Eye (tissue), 1 donor: ENCODE data around the gene AK2.
"Not testable (repeated sequence)": the region's sequence is repeated elsewhere in the genome, so short reads cannot be mapped to it uniquely, and the experiment has no call there.

Experiments used
- DNase-seq: peaks from one replicate; pipeline ENCODE4 v3.0.0-alpha.2; 2015

AK2 gene

DNA sequence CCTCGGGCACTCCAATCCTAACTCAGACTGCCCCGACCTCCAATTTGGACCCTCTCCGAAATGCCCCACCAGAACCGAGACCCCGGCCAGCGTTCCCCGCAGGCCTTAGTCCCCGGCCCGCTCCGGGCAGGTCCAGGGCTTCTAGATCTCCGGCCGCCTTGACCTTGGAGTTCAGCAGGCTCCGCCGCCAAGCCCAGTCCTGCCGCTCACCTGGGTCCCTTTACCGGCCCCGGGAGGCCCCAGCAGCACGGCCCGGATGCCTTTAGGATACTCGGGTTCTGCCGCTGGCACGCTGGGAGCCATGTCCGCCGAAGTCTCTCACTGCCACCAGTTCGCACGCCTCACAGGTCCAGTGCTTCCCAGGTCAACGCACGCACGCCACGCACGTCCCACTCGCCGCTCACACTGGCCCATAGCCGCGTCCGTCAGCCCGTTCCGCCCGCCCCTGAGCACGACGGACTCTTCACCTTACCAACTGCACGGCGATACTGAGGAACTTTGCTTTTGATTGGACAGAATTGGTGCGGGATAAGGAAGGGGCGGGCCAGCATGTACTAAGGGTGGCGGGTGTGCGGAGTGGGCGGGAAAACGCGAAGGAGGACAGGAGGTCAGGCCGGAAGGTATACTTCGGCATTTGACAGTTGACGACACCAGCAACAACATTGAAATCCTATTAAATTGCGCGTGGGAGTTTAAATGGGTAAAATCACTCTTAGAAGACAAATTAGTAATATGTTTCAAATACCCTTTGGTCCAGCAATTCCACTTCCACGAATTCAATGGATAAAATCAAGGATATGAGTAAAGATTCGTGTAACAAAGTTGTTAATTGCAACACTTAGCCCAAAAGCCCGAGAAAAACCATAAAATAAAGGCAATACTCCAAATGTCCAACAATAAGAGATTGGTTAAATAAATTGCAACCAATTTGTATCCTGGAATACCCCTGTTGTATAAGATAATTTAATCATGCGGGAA lies at the start of gene AK2:
Gene AK2 (minus strand): TSS at position 358 of the 978 bp plus-strand sequence. CDS start 55 bp downstream, at position 303.
- peak; percentile 98 for DNase-seq

DNA sequence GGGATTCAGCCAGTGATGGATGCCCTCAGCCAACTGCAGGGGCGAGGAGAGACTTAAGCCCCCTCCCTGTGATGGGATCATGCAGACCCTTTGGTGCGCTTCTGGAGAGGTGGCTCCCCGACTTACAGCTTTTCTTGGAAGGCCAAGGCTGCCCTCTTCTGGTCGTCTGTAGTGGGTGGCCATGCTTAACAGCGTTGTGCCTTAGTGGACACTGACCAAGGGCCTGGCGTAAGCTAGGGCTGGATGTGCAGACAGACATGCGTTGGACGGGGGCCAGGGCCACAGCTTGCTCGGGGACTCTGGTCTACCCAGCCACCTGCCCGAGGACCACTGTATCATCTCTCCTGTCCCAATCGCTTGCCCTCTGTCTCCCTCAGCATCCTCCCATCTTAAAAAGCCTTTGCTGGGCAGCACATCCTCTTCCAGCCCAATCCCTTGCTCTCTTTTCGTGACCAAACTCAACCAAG lies 49.7 kb upstream of the AK2 start:
- peak; percentile 90 for DNase-seq

DNA sequence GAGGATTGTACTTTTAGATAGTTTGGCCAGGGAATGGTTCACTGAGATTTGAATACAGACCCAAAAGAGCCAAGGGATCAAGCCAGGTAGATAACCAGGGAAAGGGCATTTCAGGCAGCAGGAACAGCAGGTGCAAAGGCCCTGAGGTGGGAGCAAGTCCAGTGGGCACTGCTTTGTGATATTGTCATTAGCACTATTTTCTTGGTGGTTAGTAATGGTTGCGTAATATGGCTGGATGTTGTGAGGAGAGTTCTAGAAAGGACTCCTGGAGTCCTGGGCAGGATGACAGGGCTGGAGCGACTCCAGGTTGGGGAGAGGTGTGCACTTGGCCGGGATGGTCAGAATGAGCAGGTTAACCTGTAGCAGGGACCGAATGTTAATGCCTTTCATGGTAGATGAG lies 48.6 kb upstream of the AK2 start:
- DNase-seq, result no peak

DNA sequence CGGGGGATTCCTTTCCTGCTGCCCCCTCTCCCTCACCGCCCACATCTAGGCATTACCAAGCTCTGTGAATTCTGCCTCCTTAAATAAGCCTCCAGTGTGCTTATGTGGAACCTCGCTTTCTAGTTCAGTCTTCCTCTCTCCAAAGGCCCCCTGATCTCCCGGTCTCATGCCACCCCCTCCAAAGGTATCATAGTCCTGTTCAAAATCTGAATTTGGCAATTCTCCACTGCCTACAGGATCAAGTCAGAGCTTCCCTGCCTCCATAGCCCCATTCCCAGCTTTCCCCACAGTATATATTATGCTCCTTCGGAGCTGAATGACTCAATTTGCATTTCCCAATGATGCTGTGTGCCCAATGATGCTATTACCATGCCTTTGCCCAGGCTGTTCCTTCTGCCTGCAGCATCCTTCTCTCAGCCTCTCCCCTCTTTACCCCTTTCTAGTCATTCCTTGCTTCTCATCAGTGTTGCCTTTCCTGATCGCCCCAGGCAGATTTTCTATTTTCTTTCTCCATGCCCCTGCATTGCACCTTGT lies 46.0 kb upstream of the AK2 start:
- DNase-seq, result no peak

DNA sequence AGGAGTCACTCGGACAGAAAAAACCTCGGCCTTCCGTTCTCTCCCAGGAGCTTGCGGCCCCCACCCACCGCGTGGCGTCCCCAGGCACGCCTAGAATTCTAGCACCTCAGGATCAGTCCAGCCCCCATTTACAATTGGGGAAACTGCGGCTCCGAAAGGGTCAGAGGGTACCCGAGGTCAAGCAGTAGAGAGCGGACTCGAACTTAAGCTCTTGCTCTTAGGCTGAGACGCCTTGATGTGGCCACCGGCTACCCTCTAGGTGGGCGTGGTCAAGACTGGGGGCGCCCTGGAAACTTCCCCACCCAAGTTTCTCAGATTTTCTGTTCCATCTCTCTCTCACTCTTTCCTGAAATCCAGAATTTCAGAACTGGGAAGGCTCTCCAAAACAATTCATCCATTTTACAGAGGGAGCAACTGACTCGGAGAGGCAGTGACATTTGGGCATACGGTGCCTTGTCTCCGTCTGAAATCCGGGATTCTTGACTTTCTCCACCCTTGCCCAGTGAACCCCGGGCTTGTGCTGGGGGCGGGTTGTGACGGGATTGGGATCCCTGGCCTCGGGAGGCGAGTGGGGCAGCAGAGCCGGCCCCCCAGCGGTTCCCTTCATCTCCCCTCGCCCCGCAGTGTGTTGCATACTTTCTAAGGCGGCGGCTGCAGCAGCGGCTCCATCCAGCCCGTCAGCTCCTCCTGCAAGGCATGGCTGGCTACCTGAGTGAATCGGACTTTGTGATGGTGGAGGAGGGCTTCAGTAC lies 45.0 kb upstream of the AK2 start:
- DNase-seq, result peak; percentile 41

DNA sequence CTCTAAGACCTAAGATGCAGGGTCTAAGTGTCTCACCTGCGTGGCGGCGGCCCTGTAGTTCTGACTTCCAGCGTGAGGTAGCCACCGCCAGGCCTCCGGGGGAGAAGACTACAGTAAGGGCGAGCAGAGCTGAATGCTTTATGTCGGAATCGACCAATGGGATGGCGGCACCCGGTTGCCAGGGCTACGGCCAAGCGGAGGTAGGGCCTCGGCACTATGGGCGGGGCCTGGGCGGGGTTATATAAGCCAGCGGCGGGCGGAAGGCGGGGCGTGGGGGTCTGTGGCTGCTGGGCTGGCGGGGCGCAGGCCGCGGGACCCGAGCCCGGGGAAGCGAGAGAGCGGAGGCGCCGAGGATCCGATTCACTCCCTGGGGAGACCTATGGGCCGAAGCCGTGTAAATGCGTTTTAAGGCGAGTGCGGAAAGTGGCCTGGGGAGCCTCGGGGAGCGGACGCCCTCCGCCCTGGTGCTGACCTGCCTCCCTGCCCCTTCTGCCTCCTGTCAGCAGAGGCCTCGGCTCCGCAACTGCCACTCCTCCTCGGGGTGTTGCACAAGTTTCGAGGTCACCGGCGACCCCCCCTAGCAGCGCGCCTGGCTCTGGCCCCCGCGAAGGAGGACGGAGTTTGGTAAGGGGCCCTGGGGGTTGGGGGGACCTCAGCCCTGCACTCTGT lies 44.3 kb upstream of the AK2 start, which contains the start of gene AZIN2:
Gene AZIN2 (plus strand): TSS at position 269 of the 669 bp plus-strand sequence. CDS start 1,097 bp downstream, outside the sequence.
- peak; percentile 98 for DNase-seq

DNA sequence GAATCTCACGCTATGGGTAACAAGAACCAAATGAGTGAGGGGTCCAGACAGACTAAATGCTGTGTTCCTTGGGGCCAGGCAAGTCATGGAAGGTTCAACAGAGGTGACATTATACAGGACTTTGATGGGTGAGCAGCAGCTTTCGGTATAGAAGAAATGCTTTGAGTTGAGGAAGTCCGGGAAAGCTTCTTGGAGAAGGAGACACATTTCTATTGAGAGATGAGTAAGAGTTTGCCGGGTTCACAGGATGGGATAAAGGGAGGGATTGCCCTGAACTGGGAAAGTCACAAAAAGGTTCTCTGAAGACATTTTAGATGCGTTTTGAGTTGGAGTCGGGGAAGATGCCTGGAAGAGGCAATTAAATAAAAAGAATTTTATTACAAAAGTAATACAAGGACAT lies 43.7 kb upstream of the AK2 start:
- no peak for DNase-seq

DNA sequence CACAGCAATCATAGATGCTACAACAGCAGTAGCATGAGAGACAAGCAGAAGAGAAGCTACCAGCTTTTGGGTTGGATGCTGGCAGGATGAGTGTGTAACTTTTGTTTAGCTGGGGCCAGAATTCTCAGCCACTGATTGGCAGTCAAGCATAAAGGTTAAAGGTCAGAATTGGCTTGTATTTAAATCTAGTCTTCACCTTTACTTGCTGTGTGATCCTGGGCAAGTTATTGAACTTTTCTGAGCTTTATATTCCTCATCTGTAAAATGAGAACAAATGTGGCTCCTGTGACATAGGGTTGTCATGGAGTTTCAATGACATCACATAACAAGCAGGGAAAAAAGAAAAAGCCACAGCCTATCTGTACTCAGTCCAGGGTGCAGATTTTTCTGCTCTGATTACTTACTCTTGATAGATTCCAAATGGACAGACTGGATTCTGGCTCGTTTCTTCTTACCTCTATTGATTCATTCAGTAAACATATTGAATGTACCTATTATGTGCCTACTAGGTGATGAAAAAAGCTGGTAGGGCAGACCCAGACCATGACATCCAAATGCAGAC lies 41.4 kb upstream of the AK2 start:
- DNase-seq, result no peak

DNA sequence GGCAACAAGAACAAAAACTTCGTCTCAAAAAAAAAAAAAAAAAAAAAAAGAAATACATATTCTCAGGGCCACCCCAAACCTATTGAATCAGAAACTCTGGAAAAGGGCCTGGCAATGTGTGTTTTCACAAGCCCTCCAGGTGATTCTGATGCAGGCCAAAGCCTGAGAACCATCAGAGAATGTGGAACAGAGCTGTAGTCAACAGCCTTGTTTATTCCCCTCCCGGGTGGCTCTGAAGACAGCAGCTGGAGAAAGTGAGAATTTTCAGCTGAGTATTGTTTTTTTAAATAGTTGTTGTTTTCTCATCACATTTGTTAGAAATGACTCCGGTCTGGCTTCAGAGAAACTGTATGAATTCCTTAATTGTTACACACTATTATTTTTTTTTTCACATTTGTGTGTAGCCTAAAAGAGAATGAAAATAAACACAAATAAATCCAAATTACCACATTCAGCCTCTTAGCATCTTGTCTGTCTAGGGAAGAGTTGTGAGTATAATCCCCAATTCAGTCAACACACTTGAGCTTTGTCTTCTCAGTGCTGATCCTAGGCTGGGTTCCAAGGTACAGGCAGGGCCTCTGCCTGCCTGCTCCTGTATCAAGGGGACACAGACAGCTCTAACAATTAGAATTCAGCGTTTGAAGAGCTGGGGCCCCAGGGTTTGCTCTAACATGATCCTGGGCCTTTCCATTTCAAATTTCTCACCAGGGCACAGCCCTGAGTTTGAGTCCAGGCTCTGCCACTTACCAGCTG lies 37.7 kb upstream of the AK2 start:
- DNase-seq, result no peak

DNA sequence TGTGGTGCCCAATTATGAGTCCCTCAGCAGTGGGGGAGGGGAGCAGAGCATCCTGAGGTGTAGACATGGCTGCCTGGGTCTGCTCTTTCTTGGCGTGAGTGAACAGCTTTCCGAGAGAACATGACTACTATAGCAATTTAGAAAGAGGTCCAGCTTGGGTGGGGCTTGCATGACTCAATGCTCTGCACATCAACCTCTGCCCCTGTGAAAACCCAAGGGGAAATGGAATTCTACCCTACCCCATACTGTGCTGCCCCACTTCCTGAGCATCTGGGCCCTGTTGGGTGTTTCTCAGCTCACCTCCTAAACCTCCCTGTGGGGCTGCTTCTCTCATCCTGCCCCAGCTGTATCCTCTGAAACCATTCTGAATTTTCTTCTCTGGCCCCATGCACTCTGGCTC lies 36.0 kb upstream of the AK2 start:
- no peak for DNase-seq

DNA sequence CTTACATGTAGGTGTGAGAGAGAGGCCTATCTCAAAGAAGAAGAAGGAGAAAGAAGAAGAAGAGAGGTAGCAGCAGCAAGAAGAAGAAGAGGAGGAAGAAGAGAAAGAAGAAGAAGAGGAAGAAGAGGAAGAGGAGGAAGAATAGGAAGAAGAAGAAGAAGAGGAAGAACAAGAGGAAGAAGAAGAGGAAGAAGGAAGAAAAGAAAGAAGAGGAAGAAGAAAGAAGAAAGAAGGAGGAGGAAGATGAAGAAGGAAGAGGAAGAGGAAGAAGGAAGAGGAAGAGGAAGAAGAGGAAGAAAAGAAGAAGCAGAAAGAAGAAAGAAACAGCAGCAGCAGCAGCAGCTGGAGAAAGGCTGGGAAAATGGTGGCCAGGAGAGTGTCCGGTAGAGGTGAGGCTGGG lies 33.9 kb upstream of the AK2 start:
- no peak for DNase-seq

DNA sequence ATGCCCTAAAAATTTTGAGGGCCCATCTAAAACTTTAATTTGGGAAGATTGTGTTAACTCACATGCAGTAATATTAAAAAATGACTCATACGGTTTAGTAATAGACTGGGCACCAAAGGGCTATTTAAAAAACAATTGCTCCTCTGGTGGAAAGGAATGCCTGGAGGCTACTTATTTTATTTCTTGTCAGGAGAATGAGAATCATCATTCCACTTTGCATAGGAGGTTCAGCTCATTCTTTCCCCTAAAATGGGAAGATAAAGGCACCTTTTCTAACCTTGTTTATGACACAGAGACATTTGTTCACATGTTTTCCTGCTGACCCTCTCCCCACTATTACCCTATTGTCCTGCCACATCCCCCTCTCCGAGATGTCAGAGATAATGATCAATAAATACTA lies 31.4 kb upstream of the AK2 start:
- not testable (repeated sequence) for DNase-seq

DNA sequence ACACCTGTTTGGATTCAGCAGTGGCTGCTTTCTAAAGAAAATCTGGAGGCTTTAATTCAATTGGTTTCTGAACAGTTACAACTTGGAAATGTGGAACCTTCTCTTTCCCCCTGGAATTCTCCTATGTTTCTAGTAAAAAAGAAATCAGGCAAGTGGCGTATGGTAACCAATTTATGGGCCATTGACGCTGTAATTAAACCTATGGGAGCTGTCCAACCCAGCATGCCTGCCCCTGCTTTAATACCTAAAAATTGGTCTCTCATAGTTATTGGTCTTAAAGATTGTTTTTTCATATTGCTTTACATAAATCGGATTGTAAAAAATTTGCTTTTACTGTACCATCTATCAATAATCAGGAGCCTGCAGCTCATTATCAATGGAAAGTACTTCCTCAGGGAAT lies 29.8 kb upstream of the AK2 start:
- not testable (repeated sequence) for DNase-seq

DNA sequence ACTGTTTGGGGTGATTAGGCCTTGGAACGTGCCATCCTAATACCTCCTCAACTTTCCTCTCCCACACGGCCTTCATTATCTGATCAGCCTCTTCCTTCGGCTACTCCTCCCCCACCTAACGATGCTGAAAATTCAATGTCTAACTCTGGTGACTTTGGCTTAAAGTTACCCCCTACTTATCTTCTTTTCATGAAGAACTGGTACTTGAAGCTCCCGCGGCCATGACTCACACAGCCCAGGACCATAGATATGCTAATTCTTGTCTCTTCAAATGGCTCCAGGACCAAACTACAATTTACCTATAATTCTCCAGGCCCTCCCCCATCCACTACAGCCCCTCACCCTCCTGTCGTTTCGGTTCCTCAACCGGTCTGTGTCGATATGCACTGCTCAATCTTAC lies 28.6 kb upstream of the AK2 start:
- no peak for DNase-seq

DNA sequence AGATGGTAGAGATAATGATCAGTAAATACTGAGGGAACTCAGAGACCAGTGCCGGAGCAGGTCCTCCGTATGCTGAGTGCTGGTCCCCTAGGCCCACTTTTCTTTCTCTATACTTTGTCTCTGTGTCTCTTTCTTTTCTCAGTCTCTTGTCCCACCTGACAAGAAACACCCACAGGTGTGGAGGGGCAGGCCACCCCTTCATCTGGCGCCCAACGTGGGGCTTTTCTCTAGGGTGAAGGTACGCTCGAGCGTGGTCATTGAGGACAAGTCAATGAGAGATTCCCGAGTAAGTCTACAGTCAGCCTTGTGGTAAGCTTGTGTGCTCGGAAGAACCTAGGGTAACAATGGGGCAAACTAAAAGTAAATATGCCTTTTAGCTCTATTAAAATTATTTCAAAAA lies 27.6 kb upstream of the AK2 start:
- DNase-seq, result not testable (repeated sequence)

DNA sequence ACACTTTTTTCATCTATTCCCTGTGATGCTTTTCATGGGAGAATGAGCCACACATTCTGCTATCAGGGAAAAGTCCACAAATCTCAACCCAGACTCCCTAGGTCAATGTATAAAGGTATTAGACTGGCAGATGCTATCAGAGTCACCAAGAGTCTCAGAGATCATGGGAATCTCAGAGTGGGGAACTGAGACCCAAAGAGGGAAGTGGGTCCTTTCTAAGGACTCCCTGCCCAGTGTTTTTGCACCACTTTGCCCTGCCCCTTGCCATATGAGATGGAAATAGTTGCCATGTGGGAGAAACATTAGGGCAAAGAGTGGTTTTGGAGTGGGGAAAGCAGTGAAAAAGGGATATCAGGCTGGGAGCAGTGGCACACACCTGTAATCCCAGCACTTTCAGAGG lies 25.2 kb upstream of the AK2 start:
- no peak for DNase-seq

DNA sequence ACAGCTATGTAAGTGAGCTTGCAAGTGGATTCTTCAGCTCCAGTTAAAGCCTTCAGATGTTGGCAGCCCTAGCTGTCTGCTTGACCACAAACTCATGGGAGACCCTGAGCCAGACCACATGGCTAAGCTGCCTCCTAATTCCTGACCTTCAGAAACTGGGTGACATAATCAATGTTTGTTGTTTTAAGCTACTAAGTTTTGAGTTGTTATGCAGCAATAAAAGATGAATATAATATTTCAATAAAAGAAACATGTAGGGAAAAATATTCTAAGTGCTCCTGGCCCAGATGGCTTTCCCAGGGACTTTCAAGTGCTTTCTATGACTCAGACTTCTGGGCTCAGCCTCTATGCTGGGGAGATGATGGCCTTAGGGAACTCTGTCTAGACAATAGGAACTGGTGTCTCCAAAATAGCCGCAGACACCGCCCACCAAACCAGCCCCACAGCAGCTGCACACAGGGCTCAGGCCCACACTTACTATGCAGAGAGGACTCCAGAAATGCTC lies 23.9 kb upstream of the AK2 start:
- peak; percentile 17 for DNase-seq

DNA sequence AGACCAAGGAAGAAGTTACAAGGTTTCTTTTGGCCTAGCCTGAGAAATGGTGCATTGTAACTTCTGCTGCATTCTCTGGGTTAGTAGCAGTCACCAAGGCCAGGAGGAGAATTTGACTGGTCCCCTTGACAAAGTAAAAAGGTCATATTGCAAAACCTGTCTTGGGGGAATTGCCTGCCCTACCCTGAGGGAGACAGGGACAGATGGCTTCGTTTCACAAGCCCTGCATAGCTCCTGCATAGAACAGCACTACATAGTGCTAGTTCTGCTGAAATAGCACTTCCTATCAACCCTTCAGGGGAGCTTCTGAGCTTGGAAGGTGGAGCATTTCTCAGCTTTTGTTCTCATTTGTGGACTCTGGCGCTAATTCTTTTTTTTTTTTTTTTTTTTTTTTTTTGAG lies 20.4 kb upstream of the AK2 start:
- no peak for DNase-seq

DNA sequence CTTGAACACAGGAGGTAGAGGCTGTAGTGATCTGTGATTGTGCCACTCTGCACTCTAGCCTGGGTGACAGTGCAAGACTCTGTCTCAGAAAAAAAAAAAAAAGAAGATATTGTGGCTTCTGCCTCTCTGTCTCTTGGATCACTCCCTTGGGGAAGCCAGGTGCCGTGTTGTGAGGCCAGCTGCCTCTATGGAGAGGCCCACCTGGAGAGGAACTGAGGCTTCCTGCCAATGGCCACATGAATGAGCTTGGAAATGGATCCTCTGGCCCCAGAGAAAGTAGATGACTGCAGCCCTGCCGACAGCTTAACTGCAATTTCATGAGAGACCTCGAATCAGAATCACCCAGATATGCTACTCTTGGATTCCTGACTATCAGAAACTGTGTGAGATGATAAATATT lies 19.7 kb upstream of the AK2 start:
- no peak for DNase-seq

DNA sequence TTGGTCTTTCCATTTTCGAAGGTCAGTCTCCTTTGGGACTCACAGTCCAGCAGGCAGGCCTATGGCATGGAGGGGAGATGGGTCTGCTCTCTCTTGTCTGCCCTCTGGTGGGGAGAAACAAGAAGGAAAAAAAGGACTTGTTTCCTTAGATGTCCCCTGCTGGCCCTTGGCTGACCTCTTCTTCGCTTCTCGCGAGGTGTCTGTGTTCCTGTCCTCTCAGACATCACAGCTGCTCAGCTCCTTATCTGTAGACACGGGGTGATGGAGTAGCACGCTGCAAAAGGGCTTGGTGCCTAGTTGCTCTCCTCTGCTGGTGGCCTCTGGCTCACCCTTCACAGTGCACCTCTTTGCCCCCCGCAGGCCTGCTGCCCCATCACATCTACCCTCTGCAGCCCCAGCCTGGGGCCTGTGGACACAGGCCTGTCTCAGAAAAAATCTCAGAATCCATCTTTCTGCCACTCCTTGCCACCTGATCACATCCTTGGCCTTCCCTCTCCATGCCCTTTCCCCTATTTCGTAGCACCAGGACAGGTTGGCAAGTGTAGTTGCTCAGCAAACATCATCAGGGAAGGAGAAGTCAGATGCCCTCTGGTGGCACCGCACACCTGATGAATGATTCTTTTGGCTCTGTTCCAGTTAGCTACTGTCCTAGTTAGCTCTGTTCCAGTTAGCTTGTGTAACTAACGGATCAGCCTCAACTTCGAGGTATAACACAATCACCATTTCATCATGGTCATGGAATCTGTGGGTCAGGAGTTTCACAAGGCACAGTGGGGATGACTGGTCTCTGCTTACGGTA lies 18.7 kb upstream of the AK2 start:
- DNase-seq, result peak; percentile 94
